Measurements from ENCODE around the gene MIDN.

Gene MIDN

DNA sequence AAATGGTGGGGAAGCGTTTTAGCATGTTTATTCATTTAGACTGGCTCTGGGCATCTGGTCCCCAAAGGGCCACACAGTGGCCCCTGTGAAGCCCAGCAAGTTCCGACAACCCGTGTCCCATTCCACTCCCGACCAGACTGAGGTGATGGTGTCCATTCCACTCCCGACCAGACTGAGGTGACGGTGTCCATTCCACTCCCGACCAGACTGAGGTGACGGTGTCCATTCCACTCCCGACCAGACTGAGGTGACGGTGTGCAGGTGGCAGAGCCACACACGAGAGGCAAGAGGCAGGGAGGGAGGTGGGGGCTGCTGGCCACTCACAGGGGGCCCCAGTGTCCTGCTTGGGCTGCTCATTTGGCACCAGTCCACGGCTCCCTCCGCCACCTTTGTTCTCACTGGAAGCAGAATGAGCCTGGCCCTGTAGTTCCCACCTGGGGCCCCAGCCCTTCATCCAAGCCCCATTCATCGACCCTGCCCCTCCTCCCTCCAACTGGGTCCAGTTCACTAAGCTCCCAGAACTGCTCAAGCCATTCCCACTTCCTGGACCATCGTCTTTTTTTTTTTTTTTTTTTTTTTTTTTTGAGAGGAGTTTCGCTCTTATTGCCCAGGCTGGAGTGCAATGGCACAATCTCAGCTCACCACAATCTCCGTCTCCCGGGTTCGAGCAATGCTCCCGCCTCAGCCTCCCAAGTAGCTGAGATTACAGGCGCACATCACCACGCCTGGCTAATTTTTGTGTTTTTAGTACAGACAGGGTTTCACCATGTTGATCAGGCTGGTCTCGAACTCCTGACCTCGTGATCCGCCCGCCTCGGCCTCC, 1.9 kb upstream of the MIDN start:
- DNase-seq = peak; percentile 0

DNA sequence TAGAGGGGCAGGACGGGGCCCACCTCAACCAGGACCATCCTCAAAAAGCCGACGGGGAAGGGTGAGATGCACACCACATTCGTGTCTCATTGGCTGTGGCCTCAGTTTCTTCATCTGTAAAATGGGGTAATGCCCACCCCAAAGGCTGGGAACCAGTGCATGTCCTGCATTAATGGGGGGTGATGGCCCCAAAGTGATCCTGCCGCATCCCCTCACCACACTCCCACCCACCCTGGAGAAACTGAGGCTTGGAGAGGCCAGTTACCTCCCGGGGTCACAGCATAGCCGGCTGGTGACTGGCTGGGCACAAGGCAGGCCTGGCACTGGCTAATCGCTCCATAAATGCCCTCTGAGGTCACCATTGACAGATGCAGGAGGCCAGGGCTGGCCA, 640 bp upstream of the MIDN start:
- DNase-seq = no peak

DNA sequence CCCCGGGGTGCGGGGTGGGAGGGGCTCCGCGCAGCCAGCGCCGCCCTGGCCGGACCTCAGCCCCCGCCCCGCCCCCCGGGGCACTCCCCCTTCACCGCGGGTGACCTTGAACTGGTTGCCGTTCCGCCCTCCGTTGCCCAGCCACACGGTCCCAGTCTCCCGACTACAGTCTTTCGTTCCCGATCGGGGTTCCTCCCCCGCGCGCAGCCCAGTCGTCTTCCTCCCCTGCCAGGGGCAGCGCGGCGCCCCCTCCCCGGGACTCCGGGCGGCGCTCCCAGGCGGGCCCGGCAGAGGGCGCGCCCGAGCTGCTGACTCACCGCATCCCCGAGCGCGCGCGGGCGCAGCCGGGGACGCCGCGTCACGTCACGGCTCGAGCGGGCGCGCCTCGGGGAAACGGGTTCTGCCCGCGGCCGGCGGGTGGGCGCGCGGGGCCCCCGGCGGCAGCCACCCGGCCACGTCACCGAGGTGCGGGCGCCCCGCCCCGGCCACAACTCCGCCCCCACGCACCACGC, 459 bp downstream of the MIDN start:
- DNase-seq = no peak

DNA sequence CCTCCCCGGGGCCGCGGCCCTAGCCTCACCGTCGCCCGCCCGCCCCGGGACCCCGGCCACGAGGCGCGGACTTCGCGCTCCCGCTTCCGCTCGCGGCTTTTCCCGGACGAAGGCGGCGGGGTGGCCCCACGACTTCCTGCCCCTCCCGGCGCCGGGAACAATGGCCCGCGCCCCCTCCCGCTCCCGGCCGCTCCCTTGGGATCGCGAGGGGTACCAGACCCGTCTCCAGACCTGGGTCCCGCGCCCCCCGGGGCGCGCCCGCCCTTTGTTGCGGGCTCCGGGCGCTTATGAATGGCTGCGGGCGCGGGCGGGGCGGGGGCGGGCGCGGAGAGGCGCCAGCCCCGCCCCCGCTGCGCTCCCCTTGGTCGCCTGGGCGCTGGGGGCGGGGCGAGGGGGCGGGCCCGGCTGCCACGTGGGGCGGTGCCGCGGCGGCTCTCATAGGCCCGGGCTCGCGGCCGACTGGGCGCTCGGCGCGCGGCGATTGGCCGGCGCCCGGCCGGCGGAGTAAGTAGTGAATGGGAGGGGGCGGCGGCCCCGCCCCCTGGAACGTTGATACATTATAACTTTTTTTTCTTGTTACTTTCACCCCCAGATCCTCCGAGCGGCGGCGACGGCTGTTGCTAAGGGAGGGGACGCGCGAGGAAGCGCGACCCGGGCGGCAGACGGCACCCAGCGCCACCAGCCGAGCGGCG, 1.1 kb downstream of the MIDN start:
- peak; percentile 94 for DNase-seq

DNA sequence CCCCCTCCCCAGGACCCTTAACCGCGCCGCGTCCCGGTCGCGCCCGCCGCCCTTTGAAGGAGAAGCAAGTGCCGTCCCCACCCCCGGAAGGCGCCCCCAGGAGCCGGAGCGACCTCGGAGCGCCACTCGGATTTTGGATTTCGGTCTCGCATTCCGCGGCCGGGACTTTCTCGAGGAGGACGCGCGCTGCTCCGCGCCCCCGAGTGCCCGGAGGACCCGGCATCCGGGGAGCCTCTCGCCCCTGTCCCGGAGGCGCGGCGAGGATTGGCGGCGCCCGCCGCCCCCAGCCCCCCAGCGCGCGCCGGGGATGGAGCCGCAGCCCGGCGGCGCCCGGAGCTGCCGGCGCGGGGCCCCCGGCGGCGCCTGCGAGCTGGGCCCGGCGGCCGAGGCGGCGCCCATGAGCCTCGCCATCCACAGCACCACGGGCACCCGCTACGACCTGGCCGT, 1.6 kb downstream of the MIDN start:
- no peak for DNase-seq

DNA sequence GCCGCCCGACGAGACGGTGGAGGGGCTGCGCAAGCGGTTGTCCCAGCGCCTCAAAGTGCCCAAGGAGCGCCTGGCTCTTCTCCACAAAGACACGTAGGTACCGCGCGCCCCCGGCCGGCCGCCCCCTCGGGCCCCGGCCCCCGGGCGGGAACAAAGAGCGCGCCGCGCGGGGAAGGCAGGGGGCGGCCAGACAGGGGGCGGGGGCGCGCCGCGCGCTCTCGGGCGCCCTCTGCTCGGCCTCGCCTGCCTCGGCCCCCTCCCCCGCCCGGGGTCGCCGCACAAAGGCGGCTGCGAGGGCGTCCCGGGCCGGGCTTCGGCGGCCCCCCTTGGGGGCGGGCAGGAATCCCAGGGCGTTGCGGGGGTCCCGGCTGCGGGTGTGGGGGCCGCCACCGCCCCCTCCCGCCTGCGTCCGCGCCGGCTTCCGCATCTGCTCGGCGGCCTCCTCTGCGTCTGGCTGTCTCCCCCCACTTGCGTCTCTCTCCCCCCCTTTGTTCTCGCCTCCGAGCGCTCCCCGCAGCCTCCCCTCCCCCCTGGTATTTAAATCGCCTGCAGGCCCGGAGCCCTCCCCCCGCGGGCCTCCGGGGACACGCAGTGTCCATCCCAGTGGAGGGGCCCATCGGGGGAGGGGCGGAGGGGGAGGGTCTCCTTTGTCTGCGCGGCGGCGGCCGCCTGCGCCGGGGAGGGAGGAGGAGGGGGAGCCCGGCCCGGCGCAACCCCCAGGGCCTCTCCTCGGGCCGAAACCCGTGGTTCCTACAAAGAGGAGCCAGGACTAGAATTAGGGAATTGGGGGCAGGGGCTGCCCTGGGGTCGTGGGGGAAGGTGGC, 2.3 kb downstream of the MIDN start:
- DNase-seq = no peak

DNA sequence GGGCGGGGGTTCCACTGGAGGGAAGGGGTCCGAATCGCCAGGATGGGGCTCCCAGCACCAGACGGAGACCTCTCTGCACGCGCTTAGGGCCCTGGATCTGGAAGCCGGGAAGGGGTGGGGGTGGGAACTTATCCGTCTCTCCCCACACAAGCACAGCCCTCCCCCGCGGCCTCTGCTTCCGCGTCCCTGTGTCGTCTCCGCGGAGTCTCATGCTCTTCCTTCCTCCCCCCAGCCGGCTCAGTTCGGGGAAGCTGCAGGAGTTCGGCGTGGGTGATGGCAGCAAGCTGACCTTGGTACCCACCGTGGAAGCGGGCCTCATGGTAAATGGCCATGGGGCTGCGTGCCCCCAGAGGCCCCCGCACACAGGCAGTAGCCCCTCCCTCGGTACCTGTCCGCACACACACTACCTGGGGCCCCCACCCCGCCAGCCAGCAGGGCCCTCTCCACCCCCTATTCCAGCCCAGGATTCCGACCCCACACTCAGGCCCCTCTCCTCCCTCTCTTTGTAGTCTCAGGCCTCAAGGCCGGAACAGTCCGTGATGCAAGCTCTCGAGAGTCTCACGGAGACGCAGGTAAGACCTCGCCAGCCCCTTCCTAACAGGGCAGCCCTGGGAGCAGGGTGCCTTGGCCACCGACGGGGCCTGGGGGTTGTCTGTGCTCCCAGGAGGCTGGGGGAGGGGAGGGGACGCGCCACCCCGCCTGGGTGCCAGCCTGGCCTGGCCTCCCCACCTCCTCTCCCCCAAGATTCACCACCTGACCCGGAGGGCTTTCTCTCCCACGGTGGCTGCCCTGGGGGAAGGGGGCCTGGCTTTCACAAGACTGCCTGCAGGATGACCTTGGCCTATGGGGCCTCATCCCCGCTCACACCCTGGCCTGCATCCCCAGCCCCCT, 3.2 kb downstream of the MIDN start:
- peak; percentile 67 for DNase-seq

DNA sequence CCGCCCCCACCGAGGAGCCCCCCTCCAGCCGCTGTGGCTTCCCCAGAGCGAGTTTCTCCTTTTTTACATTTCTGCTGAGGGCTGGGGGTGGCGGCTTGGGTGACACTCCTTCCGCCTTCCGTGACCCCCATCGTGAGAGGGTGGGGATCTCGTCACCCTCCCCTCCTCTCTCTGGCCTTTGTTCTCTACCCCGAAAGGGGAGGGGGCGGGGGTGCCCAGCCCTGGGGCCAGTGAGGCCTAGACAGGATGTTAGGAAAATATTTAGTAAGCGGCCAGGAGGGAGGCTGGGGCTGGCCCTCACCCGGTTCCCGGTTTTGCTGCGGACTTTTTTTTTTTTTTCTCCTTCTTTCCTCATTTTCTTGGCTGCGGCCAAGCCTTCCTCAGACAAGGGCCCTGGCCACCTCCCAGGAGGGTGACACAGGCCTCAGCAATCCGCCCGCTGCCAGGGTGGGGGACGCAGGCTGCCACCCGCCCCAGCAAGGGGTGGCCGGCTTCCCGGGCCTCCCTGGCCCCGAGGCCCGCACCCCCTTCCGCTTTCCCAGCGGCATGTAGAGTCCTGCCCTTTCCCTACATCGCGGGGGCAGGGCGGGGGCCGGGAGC, 3.9 kb downstream of the MIDN start:
- DNase-seq = peak; percentile 93

DNA sequence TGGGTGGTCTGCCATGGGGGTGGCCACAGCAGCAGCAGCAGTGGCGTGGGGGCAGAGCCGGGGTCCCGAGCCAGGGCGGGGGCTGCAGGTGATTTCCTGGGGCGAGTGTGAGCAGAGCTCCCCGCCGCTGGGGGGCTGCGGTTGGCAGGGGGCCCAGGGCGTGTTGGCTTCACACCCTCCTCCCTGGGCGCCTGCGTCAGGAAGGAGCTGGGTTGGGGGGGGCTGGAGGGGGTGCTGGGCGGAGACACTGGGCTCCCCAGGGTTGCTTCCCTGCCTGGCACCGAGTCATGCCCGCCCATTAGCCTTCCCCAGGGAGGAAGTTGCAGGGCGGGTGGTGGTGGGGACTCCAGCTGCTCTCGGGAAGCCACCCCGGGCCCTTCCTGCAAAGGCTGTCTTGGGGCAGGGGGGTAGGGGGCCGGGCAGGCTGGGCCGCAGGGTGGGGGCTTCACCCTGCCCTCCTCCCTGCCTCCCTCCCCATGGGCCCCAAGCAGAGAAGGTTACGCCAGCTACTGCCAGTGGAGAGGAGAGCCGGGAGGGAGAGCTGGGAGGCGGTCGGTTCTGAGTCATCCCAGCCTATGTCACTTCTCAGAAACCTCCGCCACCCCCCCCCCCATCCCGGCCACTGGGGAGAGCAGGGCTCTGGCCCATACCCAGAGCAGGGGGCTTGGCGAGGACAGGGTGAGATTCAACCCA, 4.6 kb downstream of the MIDN start:
- peak; percentile 97 for DNase-seq

DNA sequence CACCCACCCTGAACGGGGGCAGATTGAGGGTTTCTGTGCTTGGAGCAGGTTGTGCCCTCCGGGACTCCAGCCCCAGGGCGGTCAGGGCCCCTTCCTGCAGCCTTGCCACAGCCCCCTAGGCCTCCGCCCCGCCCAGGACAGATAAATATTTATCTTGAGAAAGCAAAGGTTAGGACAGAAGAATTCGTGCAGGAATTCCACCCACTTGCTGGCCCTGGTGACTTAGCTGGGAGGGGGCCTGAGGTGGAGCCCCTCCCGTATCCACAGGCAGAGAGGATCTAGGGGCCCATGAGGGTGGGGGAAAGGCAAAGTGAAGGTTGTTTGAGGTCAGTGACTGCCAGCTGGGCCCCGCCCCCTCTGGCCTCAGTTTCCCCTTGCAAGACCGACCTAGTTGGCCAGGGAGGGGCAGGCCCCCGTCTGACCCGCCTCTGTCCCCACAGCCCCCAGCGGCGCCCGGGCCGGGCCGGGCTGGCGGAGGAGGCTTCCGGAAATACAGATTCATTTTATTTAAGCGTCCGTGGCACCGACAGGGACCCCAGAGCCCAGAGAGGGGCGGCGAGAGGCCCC, 5.2 kb downstream of the MIDN start:
- peak; percentile 74 for DNase-seq

DNA sequence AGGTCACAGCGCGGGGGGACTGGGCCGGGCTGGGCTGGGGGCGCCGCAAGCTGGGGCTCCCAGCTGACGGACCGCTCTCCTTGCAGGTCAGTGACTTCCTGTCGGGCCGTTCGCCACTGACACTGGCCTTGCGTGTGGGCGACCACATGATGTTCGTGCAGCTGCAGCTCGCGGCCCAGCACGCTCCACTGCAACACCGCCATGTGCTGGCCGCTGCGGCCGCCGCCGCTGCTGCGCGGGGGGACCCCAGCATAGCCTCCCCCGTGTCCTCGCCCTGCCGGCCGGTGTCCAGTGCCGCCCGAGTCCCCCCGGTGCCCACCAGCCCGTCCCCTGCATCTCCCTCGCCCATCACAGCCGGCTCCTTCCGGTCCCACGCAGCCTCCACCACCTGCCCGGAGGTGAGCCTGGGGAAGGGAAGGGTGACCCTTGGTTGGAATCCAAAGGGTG, 5.7 kb downstream of the MIDN start:
- DNase-seq = no peak

DNA sequence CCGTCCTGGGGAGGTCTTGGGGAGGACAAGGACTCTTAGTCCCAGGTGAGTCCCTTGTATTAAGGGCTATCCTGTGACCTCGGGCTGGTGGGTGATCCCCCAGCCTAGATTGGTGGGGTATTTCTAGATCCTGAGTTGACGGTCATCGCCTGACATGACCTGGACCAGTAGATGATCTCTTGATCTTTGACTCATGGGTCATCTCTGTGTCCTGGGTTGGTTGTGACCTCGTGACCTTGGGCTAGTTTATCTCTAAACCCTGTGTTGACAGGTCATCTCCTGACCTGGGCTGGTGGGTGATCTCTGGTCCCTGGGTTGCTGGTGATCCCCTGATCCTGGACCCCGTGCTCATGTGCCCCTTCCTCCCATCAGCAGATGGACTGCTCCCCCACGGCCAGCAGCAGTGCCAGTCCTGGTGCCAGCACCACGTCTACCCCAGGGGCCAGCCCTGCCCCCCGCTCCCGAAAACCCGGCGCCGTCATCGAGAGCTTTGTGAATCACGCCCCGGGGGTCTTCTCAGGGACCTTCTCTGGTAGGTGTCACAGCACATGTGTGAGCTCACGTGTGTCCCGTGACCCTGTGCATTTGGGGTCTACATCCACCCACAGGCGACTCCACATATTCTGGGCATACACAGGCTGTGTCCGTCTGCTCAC, 6.3 kb downstream of the MIDN start:
- no peak for DNase-seq

DNA sequence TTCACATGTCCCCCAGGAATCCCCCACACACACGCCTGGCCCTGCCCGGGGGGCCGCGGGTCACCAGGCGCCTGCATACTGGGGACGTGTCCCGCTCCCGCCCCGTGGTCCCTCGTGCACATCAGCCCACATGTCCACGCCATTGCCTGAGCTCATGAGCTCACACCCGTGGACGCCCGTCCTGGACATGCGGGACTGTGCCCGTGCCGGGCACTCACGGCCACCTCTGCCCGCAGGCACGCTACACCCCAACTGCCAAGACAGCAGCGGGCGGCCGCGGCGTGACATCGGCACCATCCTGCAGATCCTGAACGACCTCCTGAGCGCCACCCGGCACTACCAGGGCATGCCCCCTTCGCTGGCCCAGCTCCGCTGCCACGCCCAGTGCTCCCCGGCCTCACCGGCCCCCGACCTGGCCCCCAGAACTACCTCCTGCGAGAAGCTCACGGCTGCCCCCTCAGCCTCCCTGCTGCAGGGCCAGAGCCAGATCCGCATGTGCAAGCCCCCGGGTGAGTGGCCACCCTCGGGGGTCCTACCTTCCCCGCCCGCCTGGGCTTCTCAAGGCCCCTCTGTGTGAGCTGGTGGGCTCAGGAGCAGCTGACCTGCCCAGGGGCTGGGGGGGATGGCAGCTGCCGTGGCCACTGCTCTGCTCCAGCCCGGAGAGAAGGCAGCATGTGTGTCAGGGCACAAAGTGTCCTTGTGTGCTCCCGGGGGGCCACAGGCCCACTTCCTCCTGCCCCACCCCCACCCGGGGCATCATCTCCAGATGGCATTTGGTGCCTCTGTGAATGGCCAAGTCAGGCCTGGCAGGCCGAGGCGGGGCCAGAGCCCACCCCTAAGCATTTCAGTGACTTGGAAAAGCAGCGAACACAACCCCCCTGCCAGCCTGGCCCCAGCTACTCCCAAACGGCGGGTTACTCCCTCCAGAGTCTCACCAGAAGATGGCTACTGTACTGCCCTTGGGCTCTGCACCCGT, 7.1 kb downstream of the MIDN start:
- DNase-seq = no peak

DNA sequence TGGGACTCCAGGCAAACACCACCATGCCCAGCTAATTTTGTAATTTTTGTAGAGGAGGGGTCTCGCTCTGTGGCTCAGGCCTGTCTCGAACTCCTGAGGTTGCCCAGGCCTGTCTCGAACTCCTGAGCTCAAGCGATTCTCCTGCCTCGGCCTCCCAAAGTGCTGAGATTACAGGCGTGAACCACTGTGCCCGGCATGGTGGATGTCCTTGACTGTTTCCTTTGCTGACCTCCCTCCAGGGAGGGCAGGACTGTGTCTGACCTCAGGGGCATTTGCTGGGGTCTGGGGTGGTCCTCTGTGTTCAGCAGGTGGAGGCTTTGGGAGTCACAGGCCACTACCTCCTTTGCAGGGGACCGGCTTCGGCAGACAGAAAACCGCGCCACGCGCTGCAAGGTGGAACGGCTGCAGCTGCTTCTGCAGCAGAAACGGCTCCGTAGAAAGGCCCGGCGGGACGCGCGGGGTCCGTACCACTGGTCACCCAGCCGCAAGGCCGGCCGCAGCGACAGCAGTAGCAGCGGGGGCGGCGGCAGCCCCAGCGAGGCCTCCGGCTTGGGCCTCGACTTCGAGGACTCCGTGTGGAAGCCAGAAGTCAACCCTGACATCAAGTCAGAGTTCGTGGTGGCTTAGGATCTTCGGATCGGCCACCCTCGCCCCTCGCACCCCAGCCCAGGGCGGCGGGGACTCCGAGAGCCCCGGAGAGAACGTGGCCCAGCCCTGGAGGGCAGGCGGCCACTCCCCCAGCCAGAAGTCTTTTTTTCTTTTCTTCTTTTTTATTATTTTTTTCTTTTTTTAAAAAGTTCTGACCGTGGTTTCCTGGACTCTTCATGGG, 8.5 kb downstream of the MIDN start:
- DNase-seq = no peak

DNA sequence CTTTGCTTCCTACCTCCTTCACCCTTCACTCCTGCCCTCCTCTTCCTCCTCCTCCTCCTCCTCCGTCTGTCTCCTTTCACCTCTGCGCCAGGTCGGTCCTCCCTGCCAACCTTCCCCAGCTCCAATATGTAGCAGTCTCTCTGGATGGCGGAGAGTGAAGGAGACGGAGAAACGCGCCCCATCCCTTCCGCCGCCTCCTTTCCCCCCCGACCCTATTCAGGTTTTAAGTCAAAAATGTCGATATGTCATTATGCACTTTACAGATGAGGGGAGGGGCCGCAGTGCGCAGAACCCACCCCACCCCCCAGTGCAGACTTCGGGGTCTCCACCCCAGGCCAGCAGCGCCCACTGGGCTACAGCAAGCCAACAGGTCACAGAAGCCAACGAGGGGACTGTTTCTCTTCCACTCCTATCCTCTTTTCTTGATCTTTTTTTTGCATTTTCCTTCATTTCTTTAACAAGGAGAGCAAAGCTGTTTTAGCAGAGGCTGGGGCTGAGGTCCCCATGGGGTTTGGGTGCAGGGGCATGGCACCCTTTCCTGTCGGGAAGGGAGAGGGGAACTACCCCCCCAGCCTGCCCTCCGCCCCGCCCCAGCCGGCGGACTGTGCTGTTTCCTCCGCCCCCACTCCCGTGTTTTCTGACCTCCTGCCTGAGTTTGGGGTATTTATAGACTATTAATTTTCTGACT, 9.2 kb downstream of the MIDN start:
- no peak for DNase-seq

DNA sequence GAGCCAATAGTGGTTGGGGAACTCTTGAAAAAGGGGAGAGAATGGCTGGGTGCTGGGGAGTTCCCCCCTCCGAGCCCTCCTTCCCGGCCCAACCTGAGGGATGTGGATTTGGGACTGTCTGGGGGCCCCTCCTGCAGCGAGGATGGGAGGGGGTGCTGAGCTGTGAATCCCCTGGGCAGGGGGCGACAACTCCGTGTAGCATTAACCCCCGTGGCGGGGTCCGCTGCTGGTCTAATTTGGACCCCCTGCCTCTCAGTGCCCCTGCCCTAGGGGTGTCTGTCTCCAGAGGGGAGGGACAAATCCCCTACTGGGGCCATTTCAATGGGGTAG, 9.7 kb downstream of the MIDN start:
- no peak for DNase-seq

DNA sequence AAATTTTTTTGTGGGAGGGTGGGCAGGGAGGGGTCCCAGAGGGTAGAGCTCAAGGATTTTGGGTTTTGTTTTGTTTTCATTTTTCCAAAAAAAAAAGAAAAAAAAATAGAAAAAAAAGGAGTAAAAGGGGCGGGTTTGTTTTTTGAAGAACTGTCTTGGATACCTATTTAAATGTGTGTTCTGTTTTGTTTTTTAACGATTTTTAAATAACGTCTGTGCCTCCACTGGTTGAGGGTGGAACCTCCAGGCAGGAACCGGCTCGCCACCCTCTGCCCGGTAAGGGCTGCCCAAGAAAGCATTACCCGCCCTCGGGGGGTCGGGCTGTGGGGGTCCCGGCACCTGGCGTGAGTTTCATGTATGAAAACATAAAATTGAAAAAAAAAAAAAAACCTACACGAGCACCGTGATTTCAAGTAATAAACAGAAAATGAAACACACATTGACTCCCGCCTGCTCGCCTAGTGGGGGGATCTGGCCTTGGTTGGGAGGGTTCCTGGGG, 10.4 kb downstream of the MIDN start:
- no peak for DNase-seq
